CD4-positive, alpha-beta T cell treated with Interleukin-10 for 1 hour (primary cell): ENCODE data around the gene FCN3.

Experiments used
- DNase-seq: peaks from one replicate; pipeline ENCODE4 v3.0.0-alpha.2; 2020

FCN3 gene

GRCh38 chr1:27357281-27358037 is 17.2 kb downstream of the FCN3 start:
- peak; percentile 86 for DNase-seq

DNA sequence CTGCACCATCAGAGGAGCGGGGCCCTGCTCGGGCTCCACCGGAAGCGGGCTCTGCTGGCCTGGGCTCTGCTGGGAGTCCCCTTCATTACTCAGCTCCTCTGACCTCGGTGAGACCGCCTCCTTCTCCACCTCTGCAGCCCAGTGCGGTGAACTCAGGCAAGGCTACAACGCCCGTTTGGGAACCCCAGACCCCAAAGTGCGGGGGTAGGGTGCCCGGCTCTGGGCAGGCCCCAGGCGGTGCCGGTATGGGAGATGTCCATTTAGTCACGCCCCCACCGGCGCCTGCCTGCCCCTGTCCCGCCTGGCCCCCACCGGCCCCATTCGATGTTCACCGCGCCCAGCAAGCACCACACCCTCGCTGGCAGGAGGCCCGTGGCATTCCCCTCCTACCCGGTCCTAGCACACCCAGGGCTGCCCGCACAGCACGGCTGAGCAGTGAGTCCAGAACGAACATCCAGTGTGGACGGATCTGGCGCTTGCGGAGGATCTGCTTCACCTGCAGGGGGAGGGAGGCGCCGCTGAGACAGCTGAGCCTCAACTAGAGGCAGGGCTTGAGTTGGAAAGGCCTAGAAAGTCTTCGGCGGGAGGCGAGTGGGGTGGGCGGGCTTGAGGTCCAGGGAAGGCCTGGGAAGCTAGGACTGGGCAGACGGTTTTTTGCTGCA is 17.9 kb downstream of the FCN3 start:
- peak; percentile 61 for DNase-seq

- DNase-seq: no peak
Observed at GRCh38 chr1:27356277-27356618, 18.4 kb downstream of the FCN3 start.

GRCh38 chr1:27355683-27356082 is 18.9 kb downstream of the FCN3 start:
- no peak for DNase-seq

GRCh38 chr1:27353629-27354028 is 21.0 kb downstream of the FCN3 start:
- DNase-seq: no peak

GRCh38 chr1:27353166-27353565 is 21.5 kb downstream of the FCN3 start:
- no peak for DNase-seq

GRCh38 chr1:27351541-27352107 is 23.0 kb downstream of the FCN3 start:
- DNase-seq: no peak

DNA sequence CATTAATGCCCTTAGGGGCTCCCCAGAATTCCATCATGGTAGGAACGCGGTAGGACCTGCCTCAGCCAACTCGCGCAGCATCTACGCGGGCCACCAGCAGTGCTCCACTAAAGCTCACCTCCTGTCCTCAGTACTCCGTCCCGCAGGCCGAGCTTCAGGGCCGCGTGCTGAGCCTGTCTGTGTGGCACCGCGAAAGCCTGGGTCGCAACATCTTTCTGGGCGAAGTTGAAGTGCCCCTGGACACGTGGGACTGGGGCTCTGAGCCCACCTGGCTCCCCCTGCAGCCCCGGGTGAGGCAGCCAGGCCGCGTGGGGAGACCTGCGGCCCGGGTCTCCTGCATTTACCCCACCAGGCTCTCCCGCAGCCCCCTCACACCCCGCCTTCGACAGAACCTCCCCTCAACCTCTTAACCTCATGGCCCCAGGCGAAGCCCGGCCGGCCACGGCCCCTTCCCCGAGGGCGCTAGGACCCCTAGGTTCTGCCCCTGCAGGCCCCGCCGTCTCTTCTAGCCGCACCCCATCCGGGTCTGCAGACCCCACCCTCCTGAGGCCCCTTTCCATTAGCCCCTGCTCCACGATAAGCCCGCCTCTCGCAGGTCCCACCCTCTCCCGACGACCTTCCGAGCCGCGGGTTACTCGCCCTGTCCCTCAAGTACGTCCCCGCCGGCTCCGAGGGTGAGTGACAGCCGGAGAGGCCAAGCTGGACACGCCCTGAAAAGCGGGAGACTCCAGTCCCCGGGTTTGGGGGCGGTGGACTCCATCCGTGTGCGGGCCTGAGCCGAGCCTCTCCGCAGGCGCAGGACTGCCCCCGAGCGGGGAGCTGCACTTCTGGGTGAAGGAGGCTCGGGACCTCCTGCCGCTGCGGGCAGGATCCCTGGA is 23.7 kb downstream of the FCN3 start:
- DNase-seq: no peak

- peak; percentile 19 for DNase-seq
Observed at GRCh38 chr1:27349784-27350662, 24.6 kb downstream of the FCN3 start.

GRCh38 chr1:27348861-27349783 is 25.5 kb downstream of the FCN3 start:
- DNase-seq: peak; percentile 48

DNA sequence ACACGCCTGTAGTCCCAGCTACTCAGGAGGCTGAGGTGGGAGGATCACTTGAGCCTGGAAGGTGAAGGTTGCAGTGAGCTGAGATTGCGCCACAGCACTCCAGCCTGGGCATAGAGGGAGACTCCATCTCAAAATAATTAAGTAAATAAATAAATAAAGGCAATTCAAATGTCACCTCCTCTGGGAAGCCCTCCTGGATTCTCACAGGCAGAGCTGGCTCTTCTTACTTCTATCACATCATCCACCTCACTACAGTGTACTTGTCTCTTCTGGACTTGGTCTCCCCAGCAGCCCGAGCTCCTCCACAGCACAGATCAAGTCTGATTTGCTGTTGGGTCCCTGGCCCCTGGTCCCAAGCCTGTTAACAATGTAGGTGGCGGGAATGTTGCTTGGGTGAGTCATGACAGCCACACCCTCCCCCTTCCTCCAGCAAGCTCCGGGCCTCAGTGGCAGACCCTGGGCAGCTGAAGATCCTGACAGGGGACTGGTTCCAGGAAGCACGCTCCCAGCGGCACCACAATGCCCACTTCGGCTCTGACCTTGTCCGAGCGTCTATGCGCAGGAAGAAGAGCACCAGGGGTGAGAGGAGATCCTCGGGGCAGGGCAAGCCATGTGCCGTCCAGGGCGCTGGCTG is 27.5 kb downstream of the FCN3 start:
- no peak for DNase-seq

DNA sequence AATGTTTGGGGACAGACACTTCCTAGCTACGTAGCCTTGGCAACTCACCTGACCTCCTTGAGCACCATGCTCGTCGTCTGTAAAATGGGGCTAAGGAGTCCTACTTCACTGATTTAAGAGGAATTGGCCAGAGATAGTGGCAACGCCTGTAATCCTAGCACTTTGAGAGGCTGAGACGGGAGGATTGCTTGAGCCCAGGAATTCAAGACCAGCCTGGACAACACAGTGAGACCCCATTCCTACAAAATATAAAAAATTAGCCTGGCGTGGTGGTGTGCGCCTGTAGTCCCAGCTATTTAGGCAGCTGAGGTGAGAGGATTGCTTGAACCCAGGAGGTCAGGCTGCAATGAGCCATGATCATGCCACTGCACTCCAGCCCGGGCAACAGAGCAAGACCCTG is 28.3 kb downstream of the FCN3 start:
- no peak for DNase-seq

GRCh38 chr1:27345272-27345671 is 29.4 kb downstream of the FCN3 start:
- no peak for DNase-seq

- no peak for DNase-seq
Observed at GRCh38 chr1:27343639-27344025, 31.0 kb downstream of the FCN3 start.

GRCh38 chr1:27342778-27343638 is 31.6 kb downstream of the FCN3 start:
- DNase-seq: peak; percentile 87

DNA sequence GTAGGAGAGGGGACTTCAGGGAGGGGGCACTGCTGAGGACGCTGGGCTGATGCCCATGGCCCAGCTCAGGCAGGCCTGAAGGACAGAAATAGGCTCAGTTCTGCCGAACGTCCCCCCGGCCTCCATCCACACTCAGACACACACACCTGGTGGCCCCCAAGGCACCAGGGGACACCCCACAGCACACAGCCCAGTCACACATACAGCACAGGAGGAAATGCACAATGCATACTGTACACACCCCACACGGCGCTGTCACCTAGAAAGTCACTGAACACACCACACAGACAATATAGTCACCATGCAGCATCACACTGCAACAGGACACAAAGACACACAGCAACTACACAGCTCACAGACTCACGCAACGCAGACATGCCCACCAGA is 32.2 kb downstream of the FCN3 start:
- peak; percentile 35 for DNase-seq

DNA sequence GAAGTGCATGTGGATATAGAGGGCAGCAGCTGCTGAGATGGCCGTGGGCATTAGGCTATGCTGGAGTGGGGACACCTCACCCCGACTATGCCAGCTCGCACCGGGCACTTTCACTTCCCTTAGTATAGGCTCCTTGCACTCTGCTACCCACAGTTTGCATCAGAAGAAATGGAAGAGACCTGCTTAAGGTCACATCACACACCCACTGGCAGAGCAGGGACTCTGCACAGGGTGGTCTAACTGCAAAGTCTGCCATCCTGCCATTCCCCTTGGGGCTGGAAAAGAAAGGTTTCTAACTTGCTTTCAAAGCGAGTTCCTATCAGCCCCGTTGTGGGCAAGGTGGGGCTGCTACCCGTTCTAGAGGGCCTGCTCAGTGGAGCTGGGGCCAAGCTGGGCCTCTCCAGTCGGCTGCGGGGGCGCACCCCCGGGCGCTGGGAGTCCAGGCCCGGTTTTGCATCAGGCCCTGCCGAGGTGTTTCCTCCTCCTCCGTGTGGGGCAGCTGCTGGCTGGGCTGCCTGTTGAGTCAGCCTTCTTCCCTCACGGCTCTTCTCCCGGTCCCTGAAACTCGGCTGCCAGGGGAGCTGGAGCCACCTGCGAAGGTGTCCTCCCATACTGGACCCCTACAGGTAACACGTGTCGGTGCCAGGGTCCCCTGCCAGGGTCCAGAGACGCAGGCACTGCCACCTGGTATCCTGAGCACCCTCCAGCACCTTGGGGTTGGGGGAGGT is 32.9 kb downstream of the FCN3 start, which contains the start of gene SYTL1:
TSS of gene SYTL1 (plus strand) at position 498 of the 728 bp plus-strand sequence. CDS start 3,313 bp downstream, outside the sequence.
- DNase-seq: peak; percentile 68

GRCh38 chr1:27339213-27339612 is 35.4 kb downstream of the FCN3 start:
- no peak for DNase-seq

DNA sequence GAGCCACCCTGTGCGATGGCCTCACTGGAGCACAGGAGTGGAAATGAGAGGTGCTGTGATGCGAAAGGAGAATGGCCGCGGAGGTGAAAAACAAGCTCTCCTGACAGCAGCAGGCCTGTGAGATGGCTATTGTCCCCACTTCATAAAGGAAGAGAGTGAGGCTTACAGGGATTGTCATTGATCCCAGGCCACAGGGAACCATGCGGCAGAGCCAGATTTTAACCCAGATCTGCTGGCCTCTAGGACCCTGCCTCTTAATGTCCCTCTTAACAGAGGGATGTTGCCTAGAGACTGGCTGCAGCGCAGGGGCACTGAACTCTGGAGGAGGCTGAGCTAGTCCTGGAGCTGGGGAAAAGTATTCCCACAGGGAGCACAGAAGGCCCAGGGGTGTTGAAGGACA is 35.9 kb downstream of the FCN3 start:
- no peak for DNase-seq
